Neutrophil (primary cell): Measurements from ENCODE around the gene KRT36.

Experiments
- H3K27ac ChIP-seq: fragments of 200-600 bp; sonication (generic); 2 replicates; pipeline ENCODE4 v1.5.1; 2016; ENCODE audit warnings: mild to moderate bottlenecking, moderate library complexity
- H3K27me3 ChIP-seq: fragments of 200-600 bp; sonication (generic); 2 replicates; pipeline ENCODE4 v1.6.0; 2016; ENCODE audit warnings: mild to moderate bottlenecking
- H3K36me3 ChIP-seq: fragments of 200-600 bp; sonication (generic); 2 replicates; pipeline ENCODE4 v1.5.1; 2017
- H3K4me1 ChIP-seq, 2 experiments: fragments of 200-600 bp in 1 of 2; sonication (generic) in 1 of 2; 1 replicate in 1 of 2; 2 replicates in 1 of 2; pipeline versions ENCODE4 v1.5.1 to v1.6.1; 2013 to 2016; ENCODE audit warnings: low read depth in 1 of 2, low read length in 1 of 2, mild to moderate bottlenecking in 1 of 2, moderate library complexity in 1 of 2; ENCODE audit not compliant: control insufficient read depth in 1 of 2, insufficient read depth in 1 of 2
- H3K4me3 ChIP-seq, 2 experiments: fragments of 200-600 bp in 1 of 2; sonication (generic) in 1 of 2; 1 replicate in 1 of 2; 2 replicates in 1 of 2; pipeline ENCODE4 v1.5.1; 2013 to 2016; ENCODE audit warnings: low read depth in 1 of 2, low read length in 1 of 2, mild to moderate bottlenecking in 1 of 2, moderate library complexity in 1 of 2
- H3K9me3 ChIP-seq: fragments of 200-600 bp; sonication (generic); 2 replicates; pipeline ENCODE4 v1.5.1; 2016
- TF ChIP-seq, protein P1 (sequence below): fragments of 200-600 bp; sonication (generic); IDR thresholded peaks from 2 replicates; pipeline ENCODE4 v1.5.1; 2016; ENCODE audit warnings: antibody characterized with exemption

The KRT36 gene

GRCh38 chr17:41489531-41489930 is at the start of gene KRT36:
Gene KRT36, minus strand, starts transcription at chr17:41489910. Its CDS starts 46 bp downstream, at chr17:41489864.
- Histone ChIP-seq H3K27ac (peak within 1 kb of the TSS; percentile 56), H3K36me3 (no peaks in the 10 kb centered on the region), H3K4me3 (no peak within 1 kb of the TSS), H3K9me3 (no peaks in the 10 kb centered on the region), H3K27me3 (no peaks in the 10 kb centered on the region), H3K4me1 (peaks cover 0 to 18% of the 10 kb centered on the region in 2 experiments)
- TF ChIP-seq, protein P1, sequence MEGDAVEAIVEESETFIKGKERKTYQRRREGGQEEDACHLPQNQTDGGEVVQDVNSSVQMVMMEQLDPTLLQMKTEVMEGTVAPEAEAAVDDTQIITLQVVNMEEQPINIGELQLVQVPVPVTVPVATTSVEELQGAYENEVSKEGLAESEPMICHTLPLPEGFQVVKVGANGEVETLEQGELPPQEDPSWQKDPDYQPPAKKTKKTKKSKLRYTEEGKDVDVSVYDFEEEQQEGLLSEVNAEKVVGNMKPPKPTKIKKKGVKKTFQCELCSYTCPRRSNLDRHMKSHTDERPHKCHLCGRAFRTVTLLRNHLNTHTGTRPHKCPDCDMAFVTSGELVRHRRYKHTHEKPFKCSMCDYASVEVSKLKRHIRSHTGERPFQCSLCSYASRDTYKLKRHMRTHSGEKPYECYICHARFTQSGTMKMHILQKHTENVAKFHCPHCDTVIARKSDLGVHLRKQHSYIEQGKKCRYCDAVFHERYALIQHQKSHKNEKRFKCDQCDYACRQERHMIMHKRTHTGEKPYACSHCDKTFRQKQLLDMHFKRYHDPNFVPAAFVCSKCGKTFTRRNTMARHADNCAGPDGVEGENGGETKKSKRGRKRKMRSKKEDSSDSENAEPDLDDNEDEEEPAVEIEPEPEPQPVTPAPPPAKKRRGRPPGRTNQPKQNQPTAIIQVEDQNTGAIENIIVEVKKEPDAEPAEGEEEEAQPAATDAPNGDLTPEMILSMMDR: no peak

DNA sequence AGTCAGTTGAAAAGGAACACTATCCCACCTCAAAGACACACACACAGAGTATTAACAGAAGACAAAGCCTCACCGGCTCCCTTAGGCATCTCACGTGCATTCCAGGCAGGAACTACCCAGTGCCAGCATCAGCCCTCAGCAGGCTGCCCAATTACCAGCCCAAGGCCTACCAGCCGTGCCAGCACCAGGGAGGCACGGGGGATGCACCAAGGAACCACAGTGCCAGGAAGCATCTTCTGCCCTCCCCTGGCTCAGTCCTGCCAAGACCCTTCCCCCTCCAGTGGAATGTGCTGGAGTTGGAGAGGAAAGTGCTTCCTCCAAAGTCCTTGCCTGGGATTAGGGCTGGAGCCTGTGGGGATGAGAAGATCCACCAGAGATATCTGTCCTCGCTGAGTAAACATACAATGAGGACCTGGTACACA is 49.4 kb upstream of the KRT36 start:
- TF ChIP-seq, protein P1: no peak
- Histone ChIP-seq H3K4me1 (no peaks in the 10 kb centered on the region), H3K27me3 (peaks cover 50% of the 10 kb centered on the region), H3K36me3 (no peaks in the 10 kb centered on the region), H3K4me3 (no peak overlapping the region), H3K27ac (no peak overlapping the region), H3K9me3 (no peaks in the 10 kb centered on the region)

DNA sequence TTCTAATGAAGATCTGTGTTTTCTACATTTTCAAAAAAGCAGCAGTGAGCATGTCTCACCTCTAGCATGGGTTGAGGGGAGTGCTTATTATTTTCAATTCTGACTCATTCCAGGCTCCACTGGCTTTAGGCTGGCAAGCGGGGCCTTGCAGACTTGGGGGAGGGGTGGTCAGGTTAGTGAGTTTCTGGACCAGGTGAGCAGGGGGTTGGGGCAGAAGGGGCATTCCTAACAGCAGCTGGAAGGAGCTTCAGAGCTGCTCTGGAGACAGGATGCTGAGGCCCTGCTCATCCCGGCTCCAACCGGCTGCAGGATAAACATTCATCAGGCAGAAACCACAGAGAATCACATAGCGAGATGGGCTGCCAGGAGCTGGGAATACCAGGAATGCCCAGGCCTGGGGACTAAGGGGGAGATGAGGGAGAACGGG is 48.9 kb upstream of the KRT36 start:
- TF ChIP-seq, protein P1: no peak
- Histone ChIP-seq H3K4me3 (no peak overlapping the region), H3K4me1 (no peaks in the 10 kb centered on the region), H3K27me3 (peaks cover 55% of the 10 kb centered on the region), H3K27ac (no peak overlapping the region), H3K9me3 (no peaks in the 10 kb centered on the region), H3K36me3 (no peaks in the 10 kb centered on the region)

DNA sequence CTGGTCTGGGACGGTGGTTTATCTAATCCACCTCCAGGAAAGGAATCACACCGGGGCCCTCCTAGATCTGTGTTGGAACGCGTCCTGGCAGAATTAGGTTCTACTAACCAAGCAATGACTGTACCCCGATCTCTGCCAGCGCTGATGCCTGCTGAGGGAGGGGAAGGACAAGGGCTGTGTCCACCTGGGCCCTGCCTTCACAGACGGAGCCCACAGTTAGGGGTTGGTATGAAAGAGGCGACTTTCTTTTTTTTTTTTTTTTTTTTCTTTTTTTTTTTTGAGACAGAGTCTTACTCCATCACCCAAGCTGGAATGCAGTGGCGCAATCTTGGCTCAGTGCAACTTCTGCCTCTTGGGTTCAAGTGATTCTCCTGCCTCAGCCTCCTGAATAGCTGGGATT is 48.3 kb upstream of the KRT36 start:
- no peaks in the 10 kb centered on the region for H3K36me3 ChIP-seq
- no peak overlapping the region for H3K27ac ChIP-seq
- peaks cover 57% of the 10 kb centered on the region for H3K27me3 ChIP-seq
- TF ChIP-seq, protein P1: no peak
- no peak overlapping the region for H3K4me3 ChIP-seq
- H3K4me1 ChIP-seq: no peaks in the 10 kb centered on the region
- no peaks in the 10 kb centered on the region for H3K9me3 ChIP-seq

DNA sequence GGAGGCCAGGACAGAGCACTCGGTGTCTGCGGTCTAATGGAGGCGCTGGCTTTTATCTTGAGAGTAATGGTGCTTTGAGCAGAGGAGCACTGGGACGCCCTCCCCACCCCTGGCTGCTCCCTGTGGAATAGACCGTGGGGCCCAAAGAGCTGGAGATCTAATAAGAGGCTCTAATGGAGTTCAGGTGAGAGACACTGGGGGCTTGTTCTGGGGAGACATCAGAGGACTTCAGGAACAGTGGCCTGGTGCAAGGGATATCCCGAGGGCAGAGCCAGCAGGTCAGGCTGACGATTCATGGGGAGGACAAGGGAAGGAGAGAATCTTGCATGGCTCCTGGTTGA is 47.9 kb upstream of the KRT36 start:
- Histone ChIP-seq H3K4me1 (no peaks in the 10 kb centered on the region), H3K27me3 (peaks cover 58% of the 10 kb centered on the region), H3K27ac (no peak overlapping the region), H3K36me3 (no peaks in the 10 kb centered on the region), H3K4me3 (no peak overlapping the region), H3K9me3 (no peaks in the 10 kb centered on the region)
- TF ChIP-seq, protein P1: no peak
